ENCODE results near the gene CCDC178.
"Not testable (repeated sequence)": the region's sequence is repeated elsewhere in the genome, so short reads cannot be mapped to it uniquely, and the experiment has no call there.

The CCDC178 gene

GRCh38 chr18:32983721-32984120, 456.8 kb downstream of the CCDC178 start:
- no peak for DNase-seq (ENCODE audit: low read depth in 2 of 2)

- DNase-seq (ENCODE audit: low read depth in 2 of 2): no peak
These were observed 459.6 kb downstream of the CCDC178 start for GRCh38 chr18:32980896-32981295.

- DNase-seq (ENCODE audit: low read depth in 2 of 2): no peak
These were observed 465.0 kb downstream of the CCDC178 start for GRCh38 chr18:32975501-32975900.

DNA sequence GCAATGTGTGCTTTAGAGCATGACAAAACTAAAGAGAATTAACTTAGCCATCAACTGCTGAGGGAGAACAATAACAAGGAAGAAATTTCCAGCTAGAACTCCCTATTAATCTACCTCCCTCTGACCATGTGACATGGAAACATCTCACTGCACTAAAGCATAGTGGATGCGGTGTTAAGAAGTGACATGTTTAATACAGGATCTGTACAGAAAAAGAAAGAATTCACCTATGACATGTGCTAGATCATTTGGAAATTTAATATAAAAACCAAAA, 465.4 kb downstream of the CCDC178 start:
- no peak for DNase-seq (ENCODE audit: low read depth in 2 of 2)

- no peak for DNase-seq (ENCODE audit: low read depth in 2 of 2)
These were observed 465.9 kb downstream of the CCDC178 start for GRCh38 chr18:32974421-32975162.

DNA sequence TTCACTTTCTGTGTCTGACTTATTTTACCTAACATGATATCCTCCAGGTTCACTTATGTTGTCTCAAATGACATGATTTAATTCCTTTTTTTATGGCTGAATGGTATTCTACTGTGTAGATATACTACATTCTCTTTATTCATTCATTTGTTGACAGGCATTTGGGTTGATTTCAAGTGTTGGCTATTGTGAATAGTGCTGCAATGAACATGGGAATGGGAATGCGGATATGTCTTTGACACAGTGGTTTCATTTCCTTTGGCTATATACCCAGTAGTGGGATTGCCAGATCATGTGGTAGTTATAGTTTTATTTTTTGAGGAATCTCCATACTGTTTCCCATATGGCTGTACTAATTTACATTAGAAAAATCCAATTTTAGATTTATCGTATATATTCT, 472.3 kb downstream of the CCDC178 start:
- no peak for DNase-seq (ENCODE audit: low read depth in 2 of 2)

- DNase-seq (ENCODE audit: low read depth in 2 of 2): no peak
These were observed 474.4 kb downstream of the CCDC178 start for GRCh38 chr18:32966141-32966540.

DNA sequence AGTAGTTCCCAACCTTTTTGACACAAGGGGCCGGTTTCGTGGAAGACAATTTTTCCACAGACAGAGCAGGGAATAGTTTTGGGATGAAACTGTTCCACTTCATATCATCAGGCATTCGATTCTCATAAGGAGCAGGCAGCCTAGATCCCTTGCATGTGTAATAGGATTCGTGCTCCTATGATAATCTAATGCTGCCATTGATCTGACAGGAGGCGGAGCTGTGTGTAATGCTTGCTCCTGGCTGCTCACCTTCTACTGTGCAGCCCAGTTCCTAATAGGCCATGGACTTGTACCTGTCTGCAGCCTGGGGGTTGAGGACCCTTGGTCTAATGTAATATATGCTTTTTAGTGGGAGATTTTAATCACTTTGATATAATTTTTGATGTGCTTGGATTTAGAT, 479.0 kb downstream of the CCDC178 start:
- DNase-seq (ENCODE audit: low read depth in 2 of 2): no peak

GRCh38 chr18:32958746-32959145, 481.8 kb downstream of the CCDC178 start:
- DNase-seq (ENCODE audit: low read depth in 2 of 2): no peak

DNA sequence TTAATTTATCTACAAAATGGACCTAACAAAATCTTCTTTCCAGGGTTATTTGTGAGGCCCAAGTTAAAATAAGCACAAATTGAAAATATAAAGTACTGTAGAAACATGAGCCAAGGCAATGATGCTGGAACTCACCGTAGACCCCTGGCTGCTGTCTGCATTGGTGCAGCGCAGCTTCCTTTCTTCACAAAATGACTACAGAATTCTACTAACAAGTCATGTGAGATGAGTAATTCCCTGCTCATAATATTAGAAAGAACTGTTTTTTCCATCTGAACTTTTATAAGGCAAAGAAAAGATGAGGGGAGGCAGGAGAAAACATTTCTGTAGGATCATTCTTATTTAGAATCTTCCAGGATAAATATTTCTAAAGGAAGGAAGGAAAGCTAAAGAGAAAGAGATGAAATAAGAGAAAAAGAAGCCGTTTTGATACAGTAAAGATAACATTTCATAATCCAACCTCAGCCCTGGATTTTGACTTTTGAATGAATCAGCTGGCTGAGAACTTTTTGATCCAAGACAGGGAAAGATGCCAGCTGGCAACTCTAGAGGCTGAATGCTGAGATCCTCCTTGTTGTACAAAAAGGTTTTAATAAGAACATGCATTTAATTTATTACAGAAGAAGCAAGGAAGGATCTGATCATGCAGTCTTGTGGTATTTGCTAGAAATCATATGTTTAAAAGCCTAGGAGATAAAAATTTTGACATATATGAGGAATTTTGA, 483.8 kb downstream of the CCDC178 start:
- no peak for DNase-seq (ENCODE audit: low read depth in 2 of 2)

- not testable (repeated sequence) for DNase-seq (ENCODE audit: low read depth in 2 of 2)
These were observed 488.2 kb downstream of the CCDC178 start for GRCh38 chr18:32952318-32952717.

DNA sequence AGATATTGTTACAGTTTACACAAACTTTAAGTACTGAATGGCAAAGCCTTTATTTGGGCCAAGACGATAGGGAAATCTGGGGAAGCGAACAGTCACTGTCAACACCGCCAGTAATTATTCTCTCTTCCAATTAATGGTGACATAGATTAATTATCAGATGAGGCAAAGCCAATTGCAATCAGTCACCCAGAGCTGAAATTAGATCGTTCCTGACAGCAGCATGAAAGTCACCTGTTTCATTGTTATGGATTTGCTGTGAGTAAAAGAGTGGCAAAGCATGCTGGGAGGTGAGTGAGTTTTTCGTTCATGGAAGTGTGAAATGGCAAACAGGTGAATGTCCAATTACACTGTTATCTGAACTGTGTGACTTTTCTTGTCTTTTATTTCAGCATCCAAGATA, 502.9 kb downstream of the CCDC178 start:
- no peak for DNase-seq (ENCODE audit: low read depth in 2 of 2)

GRCh38 chr18:32937066-32937465, 503.5 kb downstream of the CCDC178 start:
- DNase-seq (ENCODE audit: low read depth in 2 of 2): no peak

DNA sequence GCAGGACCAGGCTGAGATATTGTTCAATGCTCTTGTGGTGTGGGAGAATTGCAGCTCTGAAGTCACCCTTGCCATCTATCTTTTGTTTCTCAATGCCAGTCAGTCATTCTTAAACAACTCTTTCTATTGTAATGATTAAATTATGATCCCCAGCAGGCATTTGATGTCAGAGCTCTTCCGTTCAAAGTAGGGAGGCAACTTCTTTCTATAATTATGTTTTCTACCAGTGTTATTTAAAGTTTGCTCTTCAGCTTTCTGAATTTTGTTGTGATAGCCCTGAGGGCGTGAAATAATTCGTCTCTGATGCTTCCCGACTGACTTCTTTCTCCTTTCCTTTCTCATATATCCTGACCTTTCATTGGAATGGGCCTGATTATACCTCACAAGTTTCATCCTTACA, 506.3 kb downstream of the CCDC178 start:
- no peak for DNase-seq (ENCODE audit: low read depth in 2 of 2)

DNA sequence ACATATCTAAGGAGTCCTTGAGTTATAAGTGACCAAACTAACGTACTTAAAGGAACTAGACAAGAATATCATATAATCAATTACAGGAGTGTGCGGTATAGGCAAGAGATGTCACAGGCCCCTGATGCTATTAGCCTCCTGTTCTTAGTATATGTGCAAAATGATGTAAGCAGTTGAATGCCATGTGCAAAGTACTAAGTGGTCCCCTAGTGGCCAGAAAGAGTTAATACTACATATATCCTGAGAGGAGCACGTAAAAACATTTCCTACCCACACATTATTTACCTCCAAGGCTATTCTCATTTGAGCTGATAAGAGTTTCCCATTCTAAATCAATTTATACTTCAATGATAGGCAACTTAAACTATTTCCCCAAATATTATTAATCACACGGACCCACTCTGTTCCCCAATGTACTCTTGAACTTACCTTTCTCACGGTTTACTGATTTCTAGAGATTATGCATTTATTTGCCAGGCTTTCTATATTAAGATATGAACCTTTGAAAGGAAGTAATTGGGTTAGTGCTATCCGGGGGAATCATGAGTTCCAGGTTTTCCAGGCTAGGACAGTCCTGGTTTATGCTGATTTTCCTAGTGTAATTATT, 509.7 kb downstream of the CCDC178 start:
- no peak for DNase-seq (ENCODE audit: low read depth in 2 of 2)

GRCh38 chr18:32929213-32929612, 511.3 kb downstream of the CCDC178 start:
- DNase-seq (ENCODE audit: low read depth in 2 of 2): no peak

DNA sequence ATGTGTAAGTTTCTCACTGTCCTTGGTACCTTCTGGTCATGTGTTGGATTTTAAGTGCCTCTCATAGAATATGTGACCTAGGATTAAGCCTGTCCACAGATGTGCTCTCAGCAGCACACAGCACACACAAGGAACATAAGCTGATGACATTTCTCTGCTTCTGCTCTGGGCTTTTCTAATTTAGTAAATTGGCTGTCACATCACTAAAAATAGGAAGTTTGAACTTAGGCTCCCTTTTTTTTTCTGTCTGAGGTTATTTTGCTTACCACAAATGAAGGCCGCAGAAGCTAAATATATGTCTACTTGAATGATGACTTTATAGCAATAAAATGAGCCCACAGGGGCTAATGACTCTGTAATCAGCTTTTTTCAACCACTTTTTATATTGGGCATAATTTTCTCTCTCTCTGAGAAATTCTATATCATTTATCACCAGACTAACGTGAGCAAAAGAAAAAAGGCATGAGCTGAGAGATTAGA, 517.5 kb downstream of the CCDC178 start:
- DNase-seq (ENCODE audit: low read depth in 2 of 2): no peak

DNA sequence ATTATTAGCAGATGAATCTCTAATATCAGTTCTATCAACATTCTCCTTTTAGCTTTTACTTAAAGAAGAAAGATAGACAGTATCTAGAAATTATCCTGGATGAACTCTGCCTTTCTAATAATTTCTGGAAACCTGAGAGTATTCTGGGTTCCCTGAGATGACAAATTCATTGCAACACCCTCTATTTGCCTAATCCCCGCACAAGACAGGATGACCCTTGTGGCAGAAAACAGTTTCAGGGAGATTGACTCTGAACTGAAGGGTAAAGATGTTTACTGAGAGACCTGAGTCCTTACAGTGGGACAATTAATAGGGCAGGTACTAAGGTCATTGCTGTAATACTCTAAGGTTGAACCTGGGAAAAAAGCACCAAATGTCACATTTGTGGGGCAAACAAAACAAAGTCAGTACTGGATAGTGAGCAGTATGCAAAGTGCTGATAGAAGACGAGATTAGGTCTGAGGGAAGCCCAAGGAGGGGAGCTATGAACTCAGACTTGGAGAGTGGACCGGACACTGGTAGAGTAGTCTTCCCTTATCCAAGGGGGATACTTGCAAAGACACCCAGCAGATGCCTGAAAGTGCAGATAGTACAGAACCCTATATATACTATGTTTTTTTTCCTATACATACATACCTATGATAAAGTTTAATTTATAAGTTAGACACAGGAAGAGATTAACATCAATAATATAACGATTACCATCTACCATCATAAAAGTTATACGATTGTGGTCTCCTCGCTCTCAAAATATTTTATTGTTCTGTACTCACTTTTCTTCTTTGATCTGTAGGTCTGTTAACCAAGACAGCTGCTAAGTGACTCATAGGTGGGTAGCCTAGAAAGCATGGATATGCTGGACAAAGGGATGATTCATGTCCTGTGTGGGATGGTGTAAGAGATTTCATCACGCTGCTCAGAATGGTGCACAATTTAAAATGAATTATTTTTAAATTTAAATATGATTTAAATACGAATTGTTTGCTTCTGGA, 519.4 kb downstream of the CCDC178 start:
- DNase-seq (ENCODE audit: low read depth in 2 of 2): no peak

DNA sequence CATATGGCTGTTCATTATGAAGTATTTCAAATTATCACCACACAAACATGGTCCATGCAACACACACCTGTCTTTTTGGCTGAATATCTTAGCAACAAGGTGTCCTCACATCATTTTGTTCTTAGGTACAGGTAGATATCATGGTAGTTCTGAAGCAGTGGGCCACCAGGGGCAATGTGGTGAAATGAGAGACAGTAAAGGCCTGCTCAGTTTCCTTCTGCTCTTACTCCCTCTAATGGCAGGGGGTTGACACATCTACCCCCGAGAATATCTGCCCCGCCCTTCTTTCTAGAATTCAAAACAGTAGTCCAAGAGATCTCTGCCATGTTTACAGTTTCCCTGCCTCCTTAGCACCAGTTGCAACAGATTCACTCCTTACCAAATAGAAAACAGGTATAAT, 520.7 kb downstream of the CCDC178 start:
- no peak for DNase-seq (ENCODE audit: low read depth in 2 of 2)

GRCh38 chr18:32918692-32919250, 521.8 kb downstream of the CCDC178 start:
- DNase-seq (ENCODE audit: low read depth in 2 of 2): no peak

GRCh38 chr18:32915516-32915915, 525.0 kb downstream of the CCDC178 start:
- no peak for DNase-seq (ENCODE audit: low read depth in 2 of 2)
